ENCODE measurements around the gene PBRM1.

DNA sequence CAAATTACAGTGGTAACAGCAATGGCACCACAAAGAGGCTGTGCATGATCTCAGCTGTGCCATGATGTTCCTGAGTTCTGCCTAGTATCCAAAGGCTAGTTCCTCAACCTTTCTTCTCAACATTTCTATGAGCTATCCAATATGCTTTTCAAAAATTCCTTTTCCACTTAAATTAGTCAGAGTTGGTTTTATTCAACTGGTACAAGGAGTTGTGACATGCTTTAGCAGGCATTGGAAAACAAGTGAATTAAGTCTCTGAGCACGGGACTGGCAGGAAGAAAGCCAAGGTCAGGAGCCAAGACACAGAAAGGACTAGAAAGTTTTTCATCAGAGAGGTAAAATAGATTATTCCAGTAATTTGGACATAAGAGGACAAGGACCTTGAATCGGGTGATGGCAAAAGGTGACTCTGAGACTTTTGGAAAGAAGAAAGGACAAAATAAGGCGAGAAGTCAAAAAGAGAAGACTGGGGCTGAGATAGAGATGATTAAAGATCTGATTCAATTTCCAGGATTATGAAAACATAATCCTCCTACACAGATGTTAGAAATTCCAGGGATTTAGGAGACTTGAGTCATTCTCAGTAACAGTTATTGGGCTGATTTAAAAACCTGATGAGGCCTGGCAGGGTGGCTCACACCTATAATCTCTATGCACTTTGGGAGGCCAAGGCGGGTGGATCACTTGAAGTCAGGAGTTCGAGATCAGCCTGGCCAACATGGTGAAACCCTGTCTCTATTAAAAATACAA is 36.1 kb downstream of the PBRM1 start:
- TF ChIP-seq CTCF (IDR thresholded peaks at IDR 0.05) (no peak), POLR2A (IDR thresholded peaks at IDR 0.05) (no peak), EP300 (IDR thresholded peaks at IDR 0.05; ENCODE audit: low read depth) (no peak), POLR2AphosphoS5 (IDR thresholded peaks at IDR 0.05) (no peak)
